BE2C (cell line): Measurements from ENCODE around the gene CPN2.

Experiments used
- DNase-seq: peaks from one replicate; pipeline ENCODE4 v3.0.0-alpha.2; 2020
- H3K27me3 ChIP-seq: fragments of 250-450 bp; sonication (Bioruptor Pico); 2 replicates; pipeline ENCODE4 v1.5.1; 2020; ENCODE audit warnings: mild to moderate bottlenecking
- H3K36me3 ChIP-seq: fragments of 250-450 bp; sonication (Bioruptor Pico); 2 replicates; pipeline ENCODE4 v1.5.1; 2020; ENCODE audit warnings: mild to moderate bottlenecking
- H3K4me1 ChIP-seq: fragments of 250-450 bp; sonication (Bioruptor Pico); 2 replicates; pipeline ENCODE4 v1.5.1; 2020
- H3K4me3 ChIP-seq: 2 replicates; pipeline ENCODE4 v1.5.1; 2011; ENCODE audit warnings: low read depth, low read length
- H3K9me3 ChIP-seq: fragments of 250-450 bp; sonication (Bioruptor Pico); 2 replicates; pipeline ENCODE4 v1.5.1; 2020
- CTCF ChIP-seq: IDR thresholded peaks from 2 replicates; pipeline ENCODE4 v1.5.1; 2012; ENCODE audit warnings: mild to moderate bottlenecking, low read depth, low read length

CPN2 gene

GRCh38 chr3:194387926-194388418 lies 36.8 kb upstream of the CPN2 start:
- no peak for DNase-seq
- TF ChIP-seq CTCF, result no peak
- Histone ChIP-seq H3K27me3 (no peaks in the 10 kb centered on the region), H3K4me3 (no peak overlapping the region), H3K4me1 (no peaks in the 10 kb centered on the region), H3K9me3 (no peaks in the 10 kb centered on the region), H3K36me3 (no peaks in the 10 kb centered on the region)

- TF ChIP-seq CTCF, result no peak
- Histone ChIP-seq H3K4me1 (no peaks in the 10 kb centered on the region), H3K9me3 (no peaks in the 10 kb centered on the region), H3K27me3 (no peaks in the 10 kb centered on the region), H3K4me3 (no peak overlapping the region), H3K36me3 (no peaks in the 10 kb centered on the region)
- no peak for DNase-seq
Measured at GRCh38 chr3:194387276-194387675, 36.1 kb upstream of the CPN2 start.

GRCh38 chr3:194386648-194387047 lies 35.5 kb upstream of the CPN2 start:
- Histone ChIP-seq H3K9me3 (no peaks in the 10 kb centered on the region), H3K4me3 (no peak overlapping the region), H3K4me1 (no peaks in the 10 kb centered on the region), H3K27me3 (no peaks in the 10 kb centered on the region), H3K36me3 (no peaks in the 10 kb centered on the region)
- DNase-seq, result no peak
- no peak for TF ChIP-seq CTCF

DNA sequence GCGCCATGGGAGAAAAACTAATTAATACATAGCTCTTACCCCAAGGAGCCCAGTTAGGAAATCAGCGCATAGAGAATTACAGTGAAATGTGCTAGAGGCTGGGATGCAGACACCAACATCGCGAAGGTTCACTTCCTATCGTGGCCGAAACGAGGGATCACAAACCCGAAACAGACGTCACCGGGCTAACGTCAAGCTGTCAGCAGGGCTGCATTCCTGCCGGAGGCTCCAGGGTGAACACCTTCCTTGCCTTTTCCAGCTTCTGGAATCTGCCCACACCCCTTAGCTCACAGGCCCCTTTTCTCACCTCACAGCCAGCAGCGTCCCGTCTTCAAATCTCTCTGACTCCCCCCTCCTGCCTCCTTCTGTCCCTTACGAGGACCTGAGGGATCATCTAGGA lies 34.9 kb upstream of the CPN2 start:
- H3K4me3 ChIP-seq, result no peak overlapping the region
- no peaks in the 10 kb centered on the region for H3K36me3 ChIP-seq
- no peaks in the 10 kb centered on the region for H3K27me3 ChIP-seq
- no peaks in the 10 kb centered on the region for H3K9me3 ChIP-seq
- no peak for TF ChIP-seq CTCF
- no peak for DNase-seq
- H3K4me1 ChIP-seq, result 0 out of 2 replicates have a peak, but pooled peaks cover 4% of the 10 kb centered on the region

- H3K4me3 ChIP-seq, result no peak overlapping the region
- H3K36me3 ChIP-seq, result no peaks in the 10 kb centered on the region
- H3K27me3 ChIP-seq, result no peaks in the 10 kb centered on the region
- H3K4me1 ChIP-seq, result 0 out of 2 replicates have a peak, but pooled peaks cover 4% of the 10 kb centered on the region
- no peak for DNase-seq
- H3K9me3 ChIP-seq, result no peaks in the 10 kb centered on the region
- TF ChIP-seq CTCF, result no peak
Measured at GRCh38 chr3:194384569-194385001, 33.5 kb upstream of the CPN2 start.

- Histone ChIP-seq H3K4me3 (no peak overlapping the region), H3K4me1 (0 out of 2 replicates have a peak, but pooled peaks cover 4% of the 10 kb centered on the region), H3K27me3 (no peaks in the 10 kb centered on the region), H3K9me3 (no peaks in the 10 kb centered on the region), H3K36me3 (no peaks in the 10 kb centered on the region)
- TF ChIP-seq CTCF, result no peak
- no peak for DNase-seq
Measured at GRCh38 chr3:194384156-194384555, 33.0 kb upstream of the CPN2 start.
